ENCODE data around the gene TST. TPM values are rescaled to one million over a fixed set of nuclear protein-coding genes. Genes with fewer than 3 reads are reported as not detected.

TST gene
- 10.5 and 54.4 TPM in 2 replicates for total RNA-seq (ENCODE audit: low replicate concordance)

DNA sequence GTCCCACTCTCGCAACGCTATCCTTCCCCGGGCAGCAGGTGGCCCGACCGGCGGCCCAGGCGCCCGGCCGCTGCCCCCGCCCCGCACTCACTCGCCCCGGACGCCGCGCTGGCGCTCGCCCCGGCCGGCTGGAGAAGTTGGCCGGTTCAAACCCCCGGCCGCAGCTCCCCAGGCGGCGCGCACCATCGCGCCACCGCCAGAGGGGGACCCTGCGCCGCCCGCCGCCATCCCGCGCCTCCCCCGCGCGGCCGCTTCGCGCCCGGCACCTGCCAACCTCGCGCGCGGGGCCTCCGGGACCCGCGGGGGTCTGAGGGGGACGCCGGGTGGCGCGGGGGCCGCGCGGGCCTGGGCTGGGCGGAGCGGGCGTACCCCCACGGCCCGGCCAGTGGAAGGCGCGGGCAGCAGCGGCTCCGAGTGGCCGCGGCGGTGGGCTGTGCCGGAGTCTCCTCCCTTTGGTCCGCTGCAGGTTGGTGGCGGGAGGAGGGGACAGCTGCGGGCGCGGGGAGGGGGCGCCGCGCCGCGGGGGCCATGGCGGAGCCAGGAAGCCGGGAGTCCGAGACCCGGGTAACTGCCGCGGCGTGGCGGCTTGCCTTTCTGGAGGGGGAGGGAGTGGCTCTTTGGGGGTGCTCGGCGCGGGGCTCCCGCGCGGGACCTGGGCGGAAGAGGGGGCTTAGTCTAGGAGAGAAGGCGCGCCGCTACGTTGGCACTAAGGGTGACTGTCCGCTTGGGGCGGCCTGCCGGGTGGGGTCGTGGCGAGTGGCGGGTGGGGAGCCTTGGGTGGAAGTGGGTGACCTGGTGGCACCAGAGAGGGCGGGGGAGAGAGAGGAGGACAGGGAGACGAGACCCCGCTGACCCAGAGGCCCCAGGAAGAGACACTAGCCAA lies at the start of gene TST, which contains the start of gene MPST:
TSS of gene TST (minus strand) at position 139 of the 883 bp plus-strand sequence. CDS start 715 bp downstream, outside the sequence.
TSS of gene MPST (plus strand) at position 434 of the 883 bp plus-strand sequence. CDS start at position 529, 95 bp downstream.

GRCh38 chr22:37051391-37052385 lies 32.4 kb upstream of the TST start, which contains the start of gene KCTD17:
Gene KCTD17 (plus strand): TSS chr22:37051742. CDS start chr22:37051761, 19 bp downstream.

Other genes starting within 250 kb of the TST start
- 13.7 and 24.0 TPM in 2 replicates for gene IFT27, start 243.3 kb downstream of the TST start, total RNA-seq (ENCODE audit: low replicate concordance)
- gene PVALB, start 202.4 kb downstream of the TST start, total RNA-seq (ENCODE audit: low replicate concordance) = not detected in 2 replicates
- gene NCF4, start 158.4 kb downstream of the TST start, total RNA-seq (ENCODE audit: low replicate concordance) = not detected in 2 replicates
- 0.47 and 1.1 TPM in 2 replicates for gene CSF2RB, start 105.8 kb downstream of the TST start, total RNA-seq (ENCODE audit: low replicate concordance)
- 27.0 and 104 TPM in 2 replicates for gene MPST, start 295 bp upstream of the TST start, total RNA-seq (ENCODE audit: low replicate concordance)
- gene KCTD17, start 32.3 kb upstream of the TST start, total RNA-seq (ENCODE audit: low replicate concordance) = 32.2 and 41.8 TPM in 2 replicates
- not detected in 2 replicates for gene TMPRSS6, start 90.3 kb upstream of the TST start, total RNA-seq (ENCODE audit: low replicate concordance)
- gene IL2RB, start 130.5 kb upstream of the TST start, total RNA-seq (ENCODE audit: low replicate concordance) = 0.23 TPM in 1 of 2 replicates, not detected in the other
- gene C1QTNF6, start 168.8 kb upstream of the TST start, total RNA-seq (ENCODE audit: low replicate concordance) = 4.3 and 12.9 TPM in 2 replicates
- not detected in 2 replicates for gene SSTR3, start 193.0 kb upstream of the TST start, total RNA-seq (ENCODE audit: low replicate concordance)
- gene RAC2, start 224.8 kb upstream of the TST start, total RNA-seq (ENCODE audit: low replicate concordance) = 3.9 and 10.9 TPM in 2 replicates

All from smooth muscle cell of the coronary artery (primary cell).